ENCODE results near the gene CAMK1G.
A peak's percentile ranks its signal among the peaks of the same experiment; 100 is the strongest.

CAMK1G gene

GRCh38 chr1:209598227-209598626 lies 14.7 kb downstream of the CAMK1G start:
- FAIRE-seq (no peak), DNase-seq (ENCODE audit: insufficient read length, low spot score) (no peak)
- TF ChIP-seq POLR2A (IDR thresholded peaks at IDR 0.05; ENCODE audit: low read depth, low read length) = no peak

- DNase-seq (ENCODE audit: insufficient read length, low spot score) (no peak), FAIRE-seq (no peak)
Observed at GRCh38 chr1:209600541-209600940, 17.0 kb downstream of the CAMK1G start.

GRCh38 chr1:209601809-209602657 lies 18.5 kb downstream of the CAMK1G start:
- no peak for DNase-seq (ENCODE audit: insufficient read length, low spot score)
- TF ChIP-seq POLR2A (IDR thresholded peaks at IDR 0.05; ENCODE audit: low read depth, low read length) = no peak

More at GRCh38 chr1:209600541-209600940, 17.0 kb downstream of the CAMK1G start:
- no peak for TF ChIP-seq POLR2A (IDR thresholded peaks at IDR 0.05; ENCODE audit: low read depth, low read length)

GRCh38 chr1:209603877-209604276 lies 20.4 kb downstream of the CAMK1G start:
- no peak for TF ChIP-seq POLR2A (IDR thresholded peaks at IDR 0.05; ENCODE audit: low read depth, low read length)
- FAIRE-seq (no peak), DNase-seq (ENCODE audit: insufficient read length, low spot score) (no peak)

More at GRCh38 chr1:209601809-209602657, 18.5 kb downstream of the CAMK1G start:
- peak; percentile 62 for FAIRE-seq

- DNase-seq (ENCODE audit: insufficient read length, low spot score) (peak; percentile 55), FAIRE-seq (no peak)
- TF ChIP-seq POLR2A (IDR thresholded peaks at IDR 0.05; ENCODE audit: low read depth, low read length) = no peak
Observed at GRCh38 chr1:209607102-209607794, 23.7 kb downstream of the CAMK1G start.

- no peak for FAIRE-seq
- DNase-seq (ENCODE audit: insufficient read length, low spot score) = no peak
- TF ChIP-seq POLR2A (IDR thresholded peaks at IDR 0.05; ENCODE audit: low read depth, low read length) = no peak
Observed at GRCh38 chr1:209607795-209608178, 24.3 kb downstream of the CAMK1G start.

- TF ChIP-seq POLR2A (IDR thresholded peaks at IDR 0.05; ENCODE audit: low read depth, low read length) = no peak
- no peak for FAIRE-seq
Observed at GRCh38 chr1:209609041-209609790, 25.7 kb downstream of the CAMK1G start.

GRCh38 chr1:209609791-209610630 lies 26.5 kb downstream of the CAMK1G start:
- no peak for TF ChIP-seq POLR2A (IDR thresholded peaks at IDR 0.05; ENCODE audit: low read depth, low read length)
- no peak for FAIRE-seq
- no peak for DNase-seq (ENCODE audit: insufficient read length, low spot score)

More at GRCh38 chr1:209609041-209609790, 25.7 kb downstream of the CAMK1G start:
- DNase-seq (ENCODE audit: insufficient read length, low spot score) = no peak

GRCh38 chr1:209610631-209610905 lies 27.1 kb downstream of the CAMK1G start:
- DNase-seq (ENCODE audit: insufficient read length, low spot score) = no peak
- TF ChIP-seq POLR2A (IDR thresholded peaks at IDR 0.05; ENCODE audit: low read depth, low read length) = no peak
- no peak for FAIRE-seq

GRCh38 chr1:209611771-209612570 lies 28.5 kb downstream of the CAMK1G start:
- FAIRE-seq (no peak), DNase-seq (ENCODE audit: insufficient read length, low spot score) (no peak)
- no peak for TF ChIP-seq POLR2A (IDR thresholded peaks at IDR 0.05; ENCODE audit: low read depth, low read length)

GRCh38 chr1:209612646-209613399 lies 29.3 kb downstream of the CAMK1G start:
- DNase-seq (ENCODE audit: insufficient read length, low spot score) = no peak
- FAIRE-seq = no peak
- no peak for TF ChIP-seq POLR2A (IDR thresholded peaks at IDR 0.05; ENCODE audit: low read depth, low read length)

All from H54 (cell line).